ENCODE results near the gene FILIP1L.

FILIP1L gene

DNA sequence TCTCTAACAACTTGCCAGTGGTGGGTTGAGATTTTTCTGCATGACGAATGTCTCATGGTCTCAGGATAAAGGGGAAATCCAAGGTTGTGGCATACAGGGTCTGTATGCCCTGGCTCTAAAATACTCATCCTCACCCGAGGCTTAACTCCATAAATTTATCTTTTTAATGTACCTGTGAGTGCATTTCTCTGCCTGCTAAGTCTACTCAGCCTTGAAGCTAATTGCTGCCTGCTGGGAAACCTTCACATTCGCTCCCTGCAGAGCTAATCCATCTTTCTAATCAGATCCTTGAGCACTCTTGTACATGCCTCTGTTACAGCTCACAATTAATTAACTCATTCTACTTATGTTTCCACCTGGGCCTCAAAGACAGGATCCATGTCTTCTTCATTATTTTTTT, 202.9 kb downstream of the FILIP1L start:
- peak; percentile 69 for DNase-seq

DNA sequence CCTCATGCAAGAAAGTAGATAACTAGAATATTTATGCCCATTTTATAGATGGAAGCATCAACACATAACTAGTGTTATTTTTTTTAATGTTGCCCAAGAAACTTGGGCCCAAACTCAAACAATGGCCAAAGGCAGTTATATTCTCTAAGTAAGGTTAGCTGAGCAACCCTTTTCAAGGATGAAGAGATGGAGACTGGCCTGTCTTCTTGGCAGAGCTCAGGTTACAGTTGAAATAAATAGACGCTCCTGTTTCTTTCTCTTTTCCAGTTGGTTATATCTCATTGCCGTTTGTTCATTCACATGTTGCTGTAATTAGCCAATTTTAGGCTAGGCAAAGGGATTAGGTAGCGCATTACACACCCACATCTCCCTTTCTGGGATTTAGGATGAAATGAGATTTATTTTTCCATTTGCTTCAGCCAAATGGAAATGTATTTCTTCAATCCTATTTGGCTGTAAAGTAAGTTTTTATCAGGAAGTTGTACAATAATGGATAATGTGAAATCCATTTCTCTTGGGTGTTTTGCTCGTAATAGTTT, 203.5 kb downstream of the FILIP1L start:
- no peak for DNase-seq

DNA sequence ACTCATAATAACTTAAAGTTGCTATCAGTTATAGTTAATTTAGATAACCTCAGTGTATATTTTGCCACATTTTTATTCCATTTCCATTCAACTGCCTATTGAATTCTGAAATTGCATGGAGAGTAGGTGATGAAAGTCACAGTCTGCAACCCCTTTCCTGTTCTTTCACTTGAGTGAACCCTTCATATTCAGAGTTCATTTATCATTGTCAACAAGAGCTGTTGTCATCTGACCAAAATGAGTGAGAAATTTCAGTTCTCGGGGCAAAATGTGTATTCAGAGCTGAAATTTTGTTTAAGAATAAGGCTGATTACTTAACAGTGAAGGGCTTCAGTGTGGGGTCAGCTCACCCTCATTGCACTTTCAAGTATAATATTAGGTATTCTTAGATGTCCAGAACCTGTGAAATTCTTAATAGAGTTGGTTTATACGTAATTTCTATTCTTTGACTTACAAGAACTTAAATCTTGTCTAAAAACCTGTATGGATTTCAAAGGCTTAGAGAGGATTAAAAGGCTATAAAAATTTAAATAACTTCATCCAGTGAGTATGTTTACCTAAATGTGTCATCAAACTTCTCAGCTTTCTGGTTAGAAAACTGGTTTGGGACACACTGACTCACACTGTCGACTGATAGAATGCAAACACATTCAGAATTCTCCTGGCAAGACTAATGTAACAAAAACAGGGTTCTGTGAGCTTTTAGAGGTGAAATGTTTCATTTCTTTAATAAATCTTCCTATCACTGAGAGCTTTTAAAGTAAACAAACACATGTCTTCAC, 204.4 kb downstream of the FILIP1L start:
- no peak for DNase-seq

DNA sequence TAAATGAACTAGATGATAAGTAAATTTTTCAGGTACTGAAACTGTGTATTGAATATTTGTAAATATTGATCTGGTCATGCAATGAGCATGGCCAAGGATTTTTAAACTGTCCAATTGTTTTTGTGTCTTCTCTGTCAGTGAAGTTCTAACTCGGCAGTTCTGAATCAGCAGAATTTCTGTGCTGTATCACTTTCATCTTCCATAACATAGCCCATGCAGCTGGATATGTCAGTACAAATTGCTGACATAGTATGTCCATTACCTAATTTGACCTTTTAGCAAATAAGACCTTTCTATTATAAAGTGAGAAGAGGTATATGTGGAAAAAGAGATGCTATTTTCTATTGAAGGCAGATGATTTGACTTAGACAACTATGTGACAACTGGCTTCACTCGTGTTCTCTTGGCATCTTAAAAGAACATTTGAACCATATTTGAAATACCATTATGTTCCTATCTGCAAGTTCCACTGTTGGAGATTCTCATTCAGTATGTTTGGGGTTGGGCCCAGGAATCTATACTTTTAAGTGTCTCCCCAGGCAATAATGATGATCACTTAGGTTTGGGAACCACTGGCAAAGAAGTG, 206.2 kb downstream of the FILIP1L start:
- DNase-seq = no peak

DNA sequence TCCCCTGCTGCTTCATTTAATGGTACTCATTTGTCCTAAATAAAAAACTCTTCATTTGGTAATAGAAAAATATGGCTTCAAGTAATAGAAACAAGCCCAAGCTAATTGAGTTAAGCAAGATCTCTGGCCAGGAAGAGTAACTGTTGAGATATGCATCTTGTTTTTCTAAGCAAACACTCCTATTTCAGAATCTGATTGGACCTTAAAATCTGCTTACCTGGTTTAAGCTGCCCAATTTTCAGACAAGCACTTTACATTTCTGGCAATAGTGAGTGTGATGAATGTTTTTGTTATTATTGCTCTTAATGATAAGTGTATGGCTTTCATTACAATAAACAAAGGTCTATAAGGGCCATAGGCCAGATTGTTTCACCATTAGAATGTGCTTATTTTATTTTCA, 210.4 kb downstream of the FILIP1L start:
- no peak for DNase-seq

GRCh38 chr3:99902091-99902490, 212.2 kb downstream of the FILIP1L start:
- DNase-seq = no peak

GRCh38 chr3:99901200-99901926, 212.9 kb downstream of the FILIP1L start:
- DNase-seq = peak; percentile 13

DNA sequence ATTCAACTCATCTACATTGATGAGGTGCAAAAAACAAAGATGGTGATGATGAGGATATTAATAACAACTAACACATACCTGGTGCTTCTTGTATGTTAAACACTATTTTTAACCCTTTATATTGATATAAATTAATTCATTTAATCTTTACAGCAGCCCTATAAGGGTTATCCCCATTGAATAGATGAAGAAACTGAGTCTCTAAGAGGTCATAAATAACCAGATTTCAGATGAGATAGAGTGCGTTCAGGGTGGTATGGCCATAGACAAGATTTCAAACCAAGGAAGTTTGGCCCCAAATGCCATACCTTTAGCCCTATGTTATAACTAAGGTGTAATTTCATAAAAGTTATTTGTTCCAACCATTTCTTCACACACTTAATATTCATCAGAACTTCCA, 214.1 kb downstream of the FILIP1L start:
- DNase-seq = no peak

- DNase-seq = no peak
Observed at GRCh38 chr3:99899603-99900002, 214.7 kb downstream of the FILIP1L start.

GRCh38 chr3:99896482-99896881, 217.8 kb downstream of the FILIP1L start:
- DNase-seq = no peak

GRCh38 chr3:99895703-99896441, 218.4 kb downstream of the FILIP1L start:
- no peak for DNase-seq

GRCh38 chr3:99895131-99895696, 219.1 kb downstream of the FILIP1L start:
- no peak for DNase-seq

DNA sequence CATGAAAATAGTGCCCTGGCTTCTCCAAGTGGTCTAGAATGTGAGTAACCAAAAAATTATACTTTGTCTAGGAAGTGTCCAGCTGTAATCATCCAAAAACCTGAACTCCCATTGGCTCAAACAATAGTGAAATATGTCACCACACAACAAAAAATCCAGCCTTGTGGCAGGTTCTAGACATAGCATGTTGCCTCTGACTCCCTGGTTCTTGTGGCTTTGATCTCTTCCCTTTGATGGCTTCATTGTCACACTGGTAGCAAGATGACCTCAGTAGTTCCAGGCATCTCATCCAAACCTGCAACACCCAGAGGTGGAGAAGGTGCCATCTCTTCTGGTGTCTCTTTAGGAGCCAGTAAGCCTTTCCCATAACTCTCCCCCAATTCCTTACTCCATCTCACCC, 222.0 kb downstream of the FILIP1L start:
- DNase-seq = no peak

- no peak for DNase-seq
Observed at GRCh38 chr3:99891610-99892285, 222.6 kb downstream of the FILIP1L start.

DNA sequence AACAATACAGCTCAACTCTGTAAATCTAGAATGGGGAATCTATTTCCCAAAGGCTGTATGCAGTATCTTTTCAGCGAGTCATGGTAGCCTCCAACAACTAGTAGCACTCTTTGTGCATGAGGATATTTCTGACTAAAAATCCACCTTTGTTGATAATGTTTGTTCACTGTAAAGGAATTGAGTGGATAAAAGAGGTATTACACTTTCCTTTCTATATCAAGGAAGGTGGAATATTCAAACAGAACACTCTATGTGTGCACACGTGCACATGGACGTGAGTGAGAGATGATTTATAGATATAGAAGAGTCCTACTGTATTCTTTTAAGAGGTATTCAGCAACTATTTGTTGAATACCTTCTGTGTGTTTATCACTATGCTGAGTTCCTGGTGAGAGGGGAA, 228.4 kb downstream of the FILIP1L start:
- DNase-seq = no peak

DNA sequence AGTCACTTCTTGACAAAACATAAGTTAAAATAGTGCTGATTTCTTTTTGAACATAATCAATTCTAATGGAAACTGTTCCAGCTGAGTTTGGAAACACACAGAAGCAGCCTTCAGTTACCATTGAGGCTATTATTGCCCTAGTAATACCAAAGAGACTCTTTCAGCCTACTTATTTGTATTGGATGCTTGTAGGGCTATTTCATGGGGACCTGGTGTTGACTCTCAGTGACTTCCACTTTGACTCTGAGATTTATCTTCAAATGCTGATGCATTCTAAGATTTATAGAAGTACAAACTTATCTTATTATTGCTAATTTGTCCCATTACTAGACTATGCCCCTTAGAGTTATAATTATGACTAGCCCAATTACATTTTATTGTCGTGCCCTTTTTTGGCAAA, 229.2 kb downstream of the FILIP1L start:
- no peak for DNase-seq

DNA sequence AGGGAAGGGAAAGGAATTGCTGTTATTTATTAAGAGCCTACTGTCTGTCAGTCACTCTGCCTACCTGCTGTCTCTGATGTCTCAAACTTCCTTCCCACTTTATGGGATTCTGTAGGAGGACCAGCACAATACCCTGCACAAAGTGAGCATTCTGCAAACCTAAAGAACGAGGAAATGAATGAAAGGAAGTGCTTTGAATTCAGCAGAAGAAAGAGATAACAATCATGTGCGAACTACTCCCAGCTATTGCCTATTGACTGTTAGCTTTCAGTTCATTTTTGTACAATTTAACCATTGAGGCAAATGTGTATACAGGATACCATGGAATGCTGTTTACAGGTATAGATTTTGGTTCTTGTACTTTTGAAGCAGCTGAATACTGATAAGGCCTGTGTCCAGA, 229.8 kb downstream of the FILIP1L start:
- no peak for DNase-seq

DNA sequence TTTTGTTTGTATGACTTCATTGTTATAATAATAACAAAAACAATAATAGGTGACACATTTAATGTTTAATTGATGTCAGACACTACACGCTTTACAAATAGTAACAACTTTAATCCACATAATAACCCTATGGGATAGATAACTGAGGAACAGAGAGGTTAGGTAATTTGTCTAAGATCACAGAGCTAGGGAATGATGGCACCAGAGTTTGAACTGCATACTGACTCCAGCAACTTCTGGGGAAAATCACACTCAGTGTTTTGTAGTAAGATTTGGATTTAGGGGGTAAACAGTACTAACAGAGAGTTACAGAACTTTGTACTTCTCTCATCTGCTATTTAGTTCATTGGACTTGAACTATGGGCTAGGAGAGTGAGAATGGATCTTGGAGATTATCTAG, 230.6 kb downstream of the FILIP1L start:
- no peak for DNase-seq

- DNase-seq = no peak
Observed at GRCh38 chr3:99883138-99883461, 231.2 kb downstream of the FILIP1L start.

GRCh38 chr3:99882436-99883137, 231.7 kb downstream of the FILIP1L start:
- no peak for DNase-seq

DNA sequence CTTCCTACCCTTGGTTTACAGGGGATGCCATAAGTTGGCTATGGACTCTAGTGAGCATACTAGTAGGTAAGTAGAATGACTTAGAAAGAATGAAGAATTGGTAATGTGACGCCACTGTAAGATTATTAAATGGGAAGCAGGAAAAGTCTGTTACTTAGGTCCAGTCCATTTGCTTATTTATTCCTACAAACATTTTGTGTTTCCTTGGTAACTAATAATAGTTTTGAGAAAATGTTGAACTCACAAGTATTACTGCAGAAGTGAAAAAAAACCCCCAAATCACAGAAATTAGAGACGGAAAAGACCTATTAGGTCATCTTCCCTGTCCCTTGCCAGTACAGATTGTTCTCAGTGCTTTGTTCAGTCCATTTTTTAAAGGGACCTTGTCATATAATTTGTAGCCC, 233.2 kb downstream of the FILIP1L start:
- no peak for DNase-seq

DNA sequence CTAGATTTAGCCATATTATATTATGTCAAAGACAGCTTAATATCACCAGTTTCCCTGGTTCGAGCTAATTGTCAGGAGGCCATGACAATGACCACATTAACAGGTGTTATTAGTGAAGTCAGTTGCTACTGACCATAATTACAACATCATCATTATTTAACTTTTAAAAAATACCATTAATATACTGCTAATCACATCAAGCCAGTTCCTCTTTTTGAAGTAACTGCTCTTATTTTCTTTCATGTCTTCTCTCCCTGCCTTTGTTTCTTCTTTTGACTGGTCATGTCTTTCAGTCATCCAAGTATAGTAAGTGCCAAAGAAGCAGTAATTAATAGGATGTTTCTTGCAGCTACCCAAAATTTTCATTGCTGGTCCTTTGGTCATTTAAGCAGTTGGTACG, 235.0 kb downstream of the FILIP1L start:
- DNase-seq = no peak
